Heart left ventricle (tissue), 13 donors: ENCODE results near the gene TMOD3.

Experiments
- CTCF ChIP-seq, 12 donors: fragments of 200-600 bp; sonication (generic) in 4 of 12; IDR thresholded peaks; one replicate each; pipeline versions ENCODE4 v1.5.0 to v1.8.0; 2018 to 2022; ENCODE audit warnings: antibody characterized with exemption in 12 of 12, mild to moderate bottlenecking in 5 of 12
- POLR2A ChIP-seq, 2 donors: fragments of 450-650 bp; IDR thresholded peaks; one replicate each; pipeline ENCODE4 v1.6.1; 2017; ENCODE audit warnings: antibody characterized with exemption in 2 of 2, mild to moderate bottlenecking in 2 of 2, moderate library complexity in 2 of 2
- donor health status: ischemic (EF 13 %, LVEDD 7.1; RV severe dilation, severe dysfunction).
- donor health status: DM: no; HTN: yes; CAD: no.
- donor health status: DM: no; HTN: no; CAD: no.
- donor health status: ischemic (EF 25% LVEDD 6.9; RV normal size, moderate dysfunction).
- donor health status: ischemic (EF 25% LVEDD 5.7; RV mildly dilated, moderate dysfunction).
- donor health status: ischemic (EF 35%, LVEDD 5.7; RV mildly dilated, moderate dysfunction).
- donor health status: nonischemic (EF 11% LVEDD 7.7; RV severe dilation, severe dysfunction).
- donor health status: DM: yes; HTN: yes; CAD: no.
- donor health status: PGD.
- donor health status: ischemic (EF 29% LVEDD 5.4; RV normal size, mild dysfunction).
- donor health status: nonischemic (EF 23%, LVEDD 6.1; RV moderate dilation, normal function).

- no peak for TF ChIP-seq POLR2A (IDR thresholded peaks at IDR 0.05)
- TF ChIP-seq CTCF (IDR thresholded peaks at IDR 0.05) = no peak
Measured at GRCh38 chr15:51828621-51829375, 655 bp upstream of the TMOD3 start.
